Stimulated activated CD4-positive, alpha-beta T cell treated with anti-CD3 and anti-CD28 coated beads, Interleukin-4, amount 100 ng/mL, for 24 hours (primary cell): ENCODE results near the gene KIRREL1.
"Not testable (repeated sequence)": the region's sequence is repeated elsewhere in the genome, so short reads cannot be mapped to it uniquely, and the experiment has no call there.

ENCODE experiments used
- DNase-seq: peaks from one replicate; pipeline ENCODE4 v3.0.0-alpha.2; 2020

Gene KIRREL1

GRCh38 chr1:158112994-158113758 lies 119.7 kb downstream of the KIRREL1 start:
- DNase-seq: peak; percentile 15

DNA sequence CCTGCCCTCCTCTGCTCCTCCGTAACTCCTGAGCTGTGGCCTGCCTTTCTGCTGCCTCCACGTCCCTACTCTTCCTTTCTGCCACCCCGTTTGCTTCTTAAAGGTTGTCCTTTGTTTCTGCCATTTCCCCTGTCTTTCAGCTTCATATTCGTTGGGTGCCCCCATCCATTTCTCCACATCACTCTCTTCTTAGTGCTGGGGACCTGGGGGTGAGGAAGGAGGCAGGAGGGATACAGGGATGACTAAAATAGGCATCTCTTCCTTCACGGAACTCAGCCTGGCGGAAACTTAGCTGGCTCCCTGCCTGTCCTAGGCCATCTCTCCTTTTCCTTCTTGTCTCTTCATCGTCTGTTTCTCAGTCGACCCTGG lies 120.3 kb downstream of the KIRREL1 start:
- DNase-seq: no peak

DNA sequence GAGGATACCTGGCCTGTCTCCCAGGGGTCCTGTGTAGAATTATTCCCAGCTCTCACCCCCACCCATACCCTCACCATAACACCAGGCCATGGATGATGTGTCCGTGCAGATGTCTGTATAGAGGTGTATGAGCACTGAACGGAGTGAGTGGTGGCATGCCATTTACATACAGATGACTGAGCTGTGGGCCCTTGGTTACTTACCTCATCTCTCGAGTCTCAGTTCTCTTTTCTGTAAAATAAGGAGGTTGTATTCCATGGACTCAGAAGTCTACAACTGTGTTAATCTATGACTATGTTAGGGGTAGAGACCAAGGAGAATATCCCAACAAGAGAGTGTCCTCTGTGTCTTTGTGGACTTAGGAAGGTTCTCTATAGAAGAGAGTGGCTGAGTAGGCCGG lies 121.7 kb downstream of the KIRREL1 start:
- no peak for DNase-seq

DNA sequence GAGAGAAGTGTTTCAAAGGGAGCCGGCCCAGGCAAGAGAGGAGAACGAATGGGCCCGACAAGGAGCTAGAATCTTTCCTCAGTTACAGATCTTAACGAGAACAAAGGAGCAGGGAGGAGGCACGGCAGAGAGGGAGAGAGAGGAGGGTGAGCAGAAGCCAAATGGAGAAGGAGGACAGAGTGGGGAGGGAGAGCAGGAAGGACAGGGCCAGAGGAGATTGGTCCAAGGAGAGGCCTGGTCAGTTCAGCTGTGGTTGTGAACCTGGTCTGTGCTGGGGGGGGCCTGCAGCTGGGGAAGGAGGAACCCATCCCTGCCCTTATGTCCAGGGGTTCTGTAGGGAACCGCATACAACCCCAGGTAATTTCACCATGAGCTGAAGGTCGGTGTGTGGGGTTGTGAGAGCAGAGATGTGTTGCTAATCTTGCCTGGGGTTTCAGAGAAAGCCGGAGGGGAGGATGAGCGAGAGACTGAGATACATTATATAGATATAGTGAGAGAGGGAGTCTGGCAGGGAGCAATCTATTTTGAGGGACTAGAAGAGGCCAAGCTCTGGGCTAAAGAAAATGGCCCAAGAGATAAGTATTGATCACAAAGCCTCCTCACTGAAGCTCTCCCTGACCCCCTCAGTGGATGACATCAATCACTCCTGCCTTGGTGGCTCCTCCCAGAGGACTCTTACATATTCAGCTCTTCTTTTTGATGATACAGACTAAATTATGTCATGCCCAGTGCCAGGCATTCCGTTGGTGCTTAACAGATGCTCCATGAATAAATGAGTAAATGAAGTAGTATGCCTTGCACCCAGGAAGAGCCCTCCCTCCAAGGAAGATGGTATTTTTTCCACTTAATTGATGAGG lies 123.1 kb downstream of the KIRREL1 start:
- no peak for DNase-seq

DNA sequence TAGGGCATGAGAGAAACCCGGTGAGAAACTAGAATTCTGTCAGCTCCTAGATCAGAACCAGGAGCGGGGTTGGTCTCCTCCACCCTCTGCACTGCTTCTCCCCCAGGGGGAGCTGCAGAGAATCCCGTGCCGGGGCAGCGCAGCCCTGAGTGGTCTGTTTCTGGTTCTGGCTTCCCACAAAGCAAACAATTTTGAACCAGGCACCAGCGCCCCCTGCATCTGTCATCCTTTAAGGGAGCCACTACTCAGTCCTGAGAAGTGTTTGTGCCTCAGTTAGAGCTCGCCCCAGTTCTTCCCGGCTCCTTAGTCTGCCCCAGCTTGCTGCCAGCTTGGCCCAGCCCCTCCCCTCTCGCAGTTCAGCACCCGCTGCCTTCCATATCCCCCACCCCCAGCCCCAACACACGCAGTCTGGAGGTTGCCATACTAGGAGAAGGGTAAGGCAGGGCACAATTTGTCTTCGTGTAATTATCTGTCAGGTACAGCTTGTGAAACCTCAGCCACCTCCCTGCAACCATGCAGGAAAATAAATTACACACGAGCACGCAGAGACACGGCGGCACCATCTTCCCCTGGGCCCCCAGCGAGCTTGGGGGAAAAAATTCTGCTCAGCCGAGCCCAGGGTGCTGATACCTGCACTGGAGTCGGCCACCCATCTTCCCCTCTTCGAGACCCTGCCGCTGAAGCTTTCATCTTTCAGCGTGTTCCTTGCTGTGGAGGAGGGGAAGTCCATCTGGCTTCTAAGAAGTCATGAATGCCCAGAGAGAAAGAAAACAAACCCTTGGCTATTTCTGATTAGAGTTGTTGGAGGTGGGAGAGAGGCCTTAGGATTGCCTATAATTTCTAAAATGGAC lies 124.6 kb downstream of the KIRREL1 start:
- DNase-seq: peak; percentile 36

DNA sequence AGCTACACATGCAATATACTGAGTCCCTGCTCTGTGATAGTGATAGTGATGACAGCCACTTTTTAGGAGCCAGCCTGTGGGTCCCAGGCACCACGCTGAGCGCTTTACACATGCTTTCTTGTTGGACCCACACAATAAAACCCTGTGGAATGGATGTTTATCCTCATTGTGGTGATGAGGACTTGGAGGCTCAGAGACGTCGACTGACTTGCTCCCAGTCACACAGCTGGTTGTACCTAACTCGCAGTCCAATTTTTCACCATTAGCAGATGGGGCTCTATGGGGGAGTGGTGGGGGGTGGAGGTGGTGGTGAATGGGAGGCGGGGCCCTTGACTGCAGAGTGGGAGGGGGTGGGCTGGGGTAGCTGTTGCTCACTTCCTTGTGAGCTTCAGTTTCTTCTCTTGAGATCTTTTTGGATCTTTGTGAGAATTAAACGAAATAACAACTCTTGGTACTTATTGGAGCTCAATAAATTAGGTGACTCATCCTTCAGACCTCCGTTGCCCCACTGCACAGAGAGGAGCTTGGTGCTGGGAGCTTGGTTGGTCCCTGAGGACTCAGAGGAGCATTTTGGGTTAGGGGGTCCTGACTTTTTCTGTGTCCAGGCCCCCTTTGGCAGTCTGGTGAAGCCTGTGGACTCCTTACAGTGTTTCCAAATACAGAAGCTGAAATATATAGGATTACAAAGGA lies 125.4 kb downstream of the KIRREL1 start:
- no peak for DNase-seq

- no peak for DNase-seq
Measured at GRCh38 chr1:158119976-158120653, 126.7 kb downstream of the KIRREL1 start.

DNA sequence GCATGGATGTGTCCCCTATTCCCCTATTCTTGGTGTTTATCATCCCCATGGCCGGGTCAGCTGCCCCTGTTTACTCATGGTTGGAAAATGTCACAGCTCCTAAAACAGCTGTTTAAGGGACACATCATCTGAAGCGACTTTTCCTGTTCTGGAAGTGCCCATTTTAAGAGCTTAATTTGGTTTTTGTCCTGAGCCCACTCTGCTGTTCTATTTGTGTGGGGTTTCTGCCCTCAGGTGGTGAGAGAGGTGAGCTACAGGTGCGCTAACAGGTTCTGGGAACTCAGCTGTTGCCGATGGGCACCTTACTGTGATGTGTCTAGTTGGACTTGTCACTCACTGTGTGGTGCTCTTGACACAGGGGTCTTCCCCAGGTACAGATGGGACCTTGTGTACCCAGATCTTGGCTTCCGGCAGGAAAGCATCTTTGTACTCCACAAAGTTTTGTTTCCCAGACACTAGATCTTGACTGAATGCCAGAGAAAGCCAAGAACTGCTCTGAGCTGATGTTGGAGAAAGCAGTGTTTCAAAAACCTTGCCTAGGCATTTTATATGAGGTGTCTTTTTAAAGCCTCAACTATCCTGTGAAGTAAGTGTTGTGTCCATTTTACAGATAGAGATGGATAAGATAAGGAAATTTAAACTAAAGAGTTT lies 128.3 kb downstream of the KIRREL1 start:
- peak; percentile 8 for DNase-seq

- DNase-seq: no peak
Measured at GRCh38 chr1:158122833-158123388, 129.5 kb downstream of the KIRREL1 start.

- DNase-seq: no peak
Measured at GRCh38 chr1:158124034-158124433, 130.6 kb downstream of the KIRREL1 start.

DNA sequence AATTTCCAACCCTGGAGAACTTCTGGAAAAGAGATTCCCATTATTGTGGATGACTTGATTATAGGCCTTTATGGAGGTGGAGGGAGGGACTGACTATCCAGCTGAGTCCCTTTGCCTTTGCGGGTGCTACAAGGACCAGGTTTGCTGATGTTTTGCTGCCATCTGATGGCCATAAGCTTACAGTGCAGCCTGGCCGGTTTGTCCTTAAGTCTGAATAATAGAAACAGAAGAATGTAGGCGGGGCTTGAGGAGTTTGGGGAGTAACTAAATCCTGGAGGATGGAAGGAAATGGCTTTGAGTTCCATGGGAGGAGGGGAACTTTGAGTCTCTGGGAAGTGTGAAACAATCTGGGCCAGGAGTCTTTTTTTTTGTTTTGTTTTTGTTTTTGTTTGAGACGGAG lies 131.6 kb downstream of the KIRREL1 start:
- peak; percentile 77 for DNase-seq

GRCh38 chr1:158126425-158126824 lies 133.0 kb downstream of the KIRREL1 start:
- DNase-seq: no peak

DNA sequence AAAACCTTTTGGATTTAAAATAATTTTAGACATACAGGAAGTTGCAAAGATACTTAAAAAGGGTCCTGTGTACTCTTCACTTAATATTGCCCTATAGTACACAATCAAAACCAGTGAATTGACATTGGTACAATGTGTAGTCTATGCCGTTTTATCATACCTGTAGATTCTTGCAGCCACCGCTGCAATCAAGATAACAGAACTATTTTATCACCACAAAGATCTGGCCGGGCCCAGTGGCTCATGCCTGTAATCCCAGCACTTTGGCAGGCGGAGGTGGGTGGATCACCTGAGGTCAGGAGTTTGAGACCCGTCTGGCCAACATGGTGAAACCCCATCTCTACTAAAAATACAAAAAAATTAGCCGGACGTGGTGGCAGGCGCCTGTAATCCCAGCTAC lies 135.1 kb downstream of the KIRREL1 start:
- DNase-seq: not testable (repeated sequence)

DNA sequence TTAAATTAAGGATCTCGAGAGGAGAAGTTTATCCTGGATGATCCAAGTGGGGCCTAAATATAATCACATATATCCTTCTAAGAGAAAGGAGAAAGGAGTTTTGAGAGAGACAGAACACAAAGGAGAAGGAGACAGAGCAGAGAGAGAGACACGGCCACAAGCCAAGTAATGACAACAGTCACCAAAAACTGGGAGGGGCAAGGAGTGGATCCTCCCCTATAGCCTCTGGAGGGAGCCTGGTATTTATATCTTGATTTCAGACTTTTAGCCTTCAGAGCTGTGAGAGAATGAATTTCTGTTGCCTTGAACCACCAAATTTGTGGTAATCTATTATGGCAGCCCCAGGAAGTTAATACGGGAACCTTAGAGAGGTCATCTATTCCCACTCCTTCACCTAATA lies 137.8 kb downstream of the KIRREL1 start:
- no peak for DNase-seq

DNA sequence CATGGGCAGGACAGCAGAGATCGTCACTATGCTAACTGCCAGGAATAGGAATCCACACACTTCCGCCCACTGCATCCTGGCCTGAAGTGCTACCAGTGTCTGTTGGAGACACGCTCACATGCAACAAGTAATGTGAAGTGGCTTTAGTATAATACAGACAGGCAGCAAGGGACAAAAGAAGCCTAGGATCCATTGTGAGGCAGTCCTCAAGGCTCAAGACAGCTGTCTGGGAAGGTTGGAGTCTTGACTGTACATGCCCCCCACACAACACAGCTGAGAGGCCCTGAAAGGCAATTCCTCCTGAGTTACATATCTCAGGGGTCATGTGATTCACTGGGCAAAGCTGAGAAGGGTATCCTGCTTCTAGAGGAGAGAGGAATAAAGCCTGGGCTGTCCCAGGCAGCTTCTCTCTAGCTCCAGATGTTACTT lies 147.3 kb downstream of the KIRREL1 start:
- no peak for DNase-seq

GRCh38 chr1:158145173-158145719 lies 151.8 kb downstream of the KIRREL1 start:
- DNase-seq: no peak

DNA sequence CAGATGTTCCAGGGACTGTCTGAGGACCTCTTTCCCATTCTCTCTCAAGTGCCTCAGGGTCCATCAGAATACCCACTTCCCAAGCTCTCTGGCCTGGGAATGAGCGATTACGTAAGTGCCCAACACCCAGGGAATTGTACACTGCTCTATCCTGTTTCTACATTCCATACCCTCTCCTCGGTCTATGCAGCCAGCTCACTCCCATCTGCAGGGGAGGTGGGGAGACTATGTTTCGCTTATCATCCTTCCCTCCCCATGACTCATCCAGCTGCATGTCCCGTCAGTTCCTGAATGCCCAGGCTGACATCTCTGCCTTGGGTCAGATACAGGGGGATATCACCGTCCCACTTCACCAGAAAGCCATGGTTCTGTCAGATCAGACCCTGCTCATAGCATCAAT lies 152.7 kb downstream of the KIRREL1 start:
- no peak for DNase-seq

DNA sequence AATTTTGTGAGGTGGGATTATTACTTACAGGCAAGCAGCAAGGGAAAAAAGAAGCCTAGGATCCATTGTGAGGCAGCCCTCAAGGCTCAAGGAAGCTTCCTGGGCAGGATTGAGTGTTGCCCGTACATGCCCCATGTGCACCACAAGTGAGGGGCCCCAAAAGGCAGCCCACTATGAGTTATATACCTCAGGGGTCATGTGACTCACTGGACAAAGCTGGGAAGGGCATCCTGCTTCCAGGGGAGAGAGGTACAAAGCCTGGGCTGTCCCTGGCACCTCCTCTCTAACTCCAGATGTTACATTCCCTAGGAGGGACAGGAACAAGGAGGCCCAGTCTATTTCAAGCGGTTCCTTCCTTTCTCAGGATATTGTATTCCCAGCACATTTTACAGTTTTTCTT lies 153.3 kb downstream of the KIRREL1 start:
- no peak for DNase-seq

- no peak for DNase-seq
Measured at GRCh38 chr1:158147401-158147800, 154.0 kb downstream of the KIRREL1 start.

- no peak for DNase-seq
Measured at GRCh38 chr1:158147869-158148268, 154.4 kb downstream of the KIRREL1 start.

DNA sequence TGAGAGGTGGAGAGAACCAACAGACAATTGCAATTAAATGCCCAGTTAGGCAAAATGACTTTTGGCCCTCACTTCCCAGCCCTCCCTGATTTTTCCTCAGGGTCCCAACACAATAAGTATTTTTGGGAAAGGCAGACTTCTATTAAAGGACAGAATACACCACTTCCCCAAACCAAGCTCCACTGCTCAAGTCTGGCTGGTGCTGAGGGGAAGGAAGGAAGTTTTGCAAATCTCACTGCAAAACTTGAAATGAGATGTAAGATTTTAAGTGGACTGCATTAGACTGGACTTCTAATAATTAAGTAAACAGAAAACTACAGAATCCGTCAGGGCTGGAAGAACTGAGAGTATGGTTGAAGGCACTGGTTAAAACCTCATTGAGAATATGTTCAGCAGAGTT lies 155.0 kb downstream of the KIRREL1 start:
- DNase-seq: no peak
